ENCODE measurements around the gene ZNF366.

DNA sequence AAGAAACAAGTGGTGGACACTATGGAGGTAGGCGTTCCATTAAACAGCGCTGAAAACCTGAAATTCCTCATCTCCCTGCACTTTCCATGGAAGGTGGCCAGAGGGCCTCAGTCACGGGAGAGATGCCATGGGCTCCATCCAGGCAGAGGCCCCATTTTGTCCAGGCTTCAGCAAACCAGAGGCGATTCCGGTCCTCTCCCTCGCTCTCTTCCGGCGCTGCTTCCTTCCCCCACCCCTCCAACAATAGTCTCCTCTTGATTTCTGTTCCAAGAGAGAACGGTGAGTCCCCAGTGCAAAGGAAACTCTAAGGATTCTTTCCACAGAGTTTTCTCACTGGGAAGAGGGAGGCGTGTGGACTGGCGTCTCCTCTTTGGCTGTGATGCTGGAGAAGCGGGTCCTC, 7.5 kb downstream of the ZNF366 start:
- TF ChIP-seq, protein P1, sequence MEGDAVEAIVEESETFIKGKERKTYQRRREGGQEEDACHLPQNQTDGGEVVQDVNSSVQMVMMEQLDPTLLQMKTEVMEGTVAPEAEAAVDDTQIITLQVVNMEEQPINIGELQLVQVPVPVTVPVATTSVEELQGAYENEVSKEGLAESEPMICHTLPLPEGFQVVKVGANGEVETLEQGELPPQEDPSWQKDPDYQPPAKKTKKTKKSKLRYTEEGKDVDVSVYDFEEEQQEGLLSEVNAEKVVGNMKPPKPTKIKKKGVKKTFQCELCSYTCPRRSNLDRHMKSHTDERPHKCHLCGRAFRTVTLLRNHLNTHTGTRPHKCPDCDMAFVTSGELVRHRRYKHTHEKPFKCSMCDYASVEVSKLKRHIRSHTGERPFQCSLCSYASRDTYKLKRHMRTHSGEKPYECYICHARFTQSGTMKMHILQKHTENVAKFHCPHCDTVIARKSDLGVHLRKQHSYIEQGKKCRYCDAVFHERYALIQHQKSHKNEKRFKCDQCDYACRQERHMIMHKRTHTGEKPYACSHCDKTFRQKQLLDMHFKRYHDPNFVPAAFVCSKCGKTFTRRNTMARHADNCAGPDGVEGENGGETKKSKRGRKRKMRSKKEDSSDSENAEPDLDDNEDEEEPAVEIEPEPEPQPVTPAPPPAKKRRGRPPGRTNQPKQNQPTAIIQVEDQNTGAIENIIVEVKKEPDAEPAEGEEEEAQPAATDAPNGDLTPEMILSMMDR (IDR thresholded peaks at IDR 0.05; ENCODE audit: insufficient read depth, low read length, poor library complexity, severe bottlenecking): no peak
- TF ChIP-seq EZH2phosphoT487 (conservative IDR thresholded peaks at IDR 0.05; ENCODE audit: low read length): no peak
